GM12873 (cell line): Measurements from ENCODE around the gene PPP1R9A.

ENCODE experiments used
- TF ChIP-seq, protein P1 (sequence below): IDR thresholded peaks from 2 replicates; pipeline ENCODE4 v1.5.1; 2012; ENCODE audit warnings: low read depth, mild to moderate bottlenecking, moderate library complexity, low read length, control low read depth; ENCODE audit not compliant: insufficient read depth; ENCODE audit errors: missing control alignments

Gene PPP1R9A

DNA sequence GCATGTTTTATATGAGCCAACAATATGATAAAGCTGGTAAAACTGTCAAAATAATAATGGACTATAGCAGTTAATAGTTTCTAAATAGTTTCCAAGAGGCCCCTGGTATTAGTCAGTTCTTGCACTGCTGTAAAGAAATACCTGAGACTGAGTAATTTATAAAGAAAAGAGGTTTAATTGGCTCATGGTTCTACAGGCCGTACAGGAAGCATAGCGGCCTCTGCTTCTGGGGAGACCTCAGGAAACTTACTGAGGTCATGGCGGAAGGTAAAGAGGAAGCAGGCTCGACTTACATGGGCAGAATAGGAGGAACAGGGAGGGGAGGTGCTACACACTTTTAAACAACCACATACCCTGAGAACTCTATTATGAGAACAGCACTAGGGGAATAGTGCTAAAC is 104.6 kb downstream of the PPP1R9A start:
- TF ChIP-seq, protein P1, sequence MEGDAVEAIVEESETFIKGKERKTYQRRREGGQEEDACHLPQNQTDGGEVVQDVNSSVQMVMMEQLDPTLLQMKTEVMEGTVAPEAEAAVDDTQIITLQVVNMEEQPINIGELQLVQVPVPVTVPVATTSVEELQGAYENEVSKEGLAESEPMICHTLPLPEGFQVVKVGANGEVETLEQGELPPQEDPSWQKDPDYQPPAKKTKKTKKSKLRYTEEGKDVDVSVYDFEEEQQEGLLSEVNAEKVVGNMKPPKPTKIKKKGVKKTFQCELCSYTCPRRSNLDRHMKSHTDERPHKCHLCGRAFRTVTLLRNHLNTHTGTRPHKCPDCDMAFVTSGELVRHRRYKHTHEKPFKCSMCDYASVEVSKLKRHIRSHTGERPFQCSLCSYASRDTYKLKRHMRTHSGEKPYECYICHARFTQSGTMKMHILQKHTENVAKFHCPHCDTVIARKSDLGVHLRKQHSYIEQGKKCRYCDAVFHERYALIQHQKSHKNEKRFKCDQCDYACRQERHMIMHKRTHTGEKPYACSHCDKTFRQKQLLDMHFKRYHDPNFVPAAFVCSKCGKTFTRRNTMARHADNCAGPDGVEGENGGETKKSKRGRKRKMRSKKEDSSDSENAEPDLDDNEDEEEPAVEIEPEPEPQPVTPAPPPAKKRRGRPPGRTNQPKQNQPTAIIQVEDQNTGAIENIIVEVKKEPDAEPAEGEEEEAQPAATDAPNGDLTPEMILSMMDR = no peak

DNA sequence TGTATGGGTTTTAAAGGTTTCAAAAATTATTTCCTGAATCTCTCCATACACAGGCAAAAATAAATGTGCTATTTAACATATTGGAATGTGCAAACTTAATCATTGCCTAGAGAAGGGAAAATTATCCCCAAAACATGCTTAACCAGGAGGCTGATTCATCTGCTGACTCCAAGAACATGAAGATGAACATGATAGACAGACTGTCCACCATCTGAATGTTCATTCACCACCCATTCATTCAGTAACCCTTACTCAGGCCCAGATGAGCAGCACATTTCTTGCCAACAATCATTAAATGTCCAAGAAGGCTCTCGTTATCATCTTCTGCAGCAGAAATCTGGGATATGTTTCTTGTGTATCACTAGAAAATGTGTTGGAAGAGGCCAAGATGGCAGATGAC is 110.6 kb downstream of the PPP1R9A start:
- TF ChIP-seq, protein P1 = no peak

DNA sequence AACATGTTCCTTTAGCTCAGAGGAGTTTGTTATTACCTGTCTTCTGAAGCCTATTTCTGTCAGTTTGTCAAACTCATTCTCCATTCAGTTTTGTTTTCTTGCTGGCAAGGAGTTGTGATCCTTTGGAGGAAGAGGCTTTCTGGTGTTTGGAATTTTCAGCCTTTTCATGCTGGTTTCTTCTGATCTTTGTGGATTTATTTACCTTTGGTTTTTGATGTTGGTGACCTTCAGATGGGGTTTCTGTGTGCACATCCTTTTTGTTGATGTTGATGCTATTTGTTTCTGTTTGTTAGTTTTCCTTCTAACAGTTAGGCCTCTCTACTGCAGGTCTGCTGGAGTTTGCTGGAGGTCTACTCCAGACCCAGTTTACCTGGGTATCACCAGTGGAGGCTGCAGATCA is 118.6 kb downstream of the PPP1R9A start:
- TF ChIP-seq, protein P1 = no peak

DNA sequence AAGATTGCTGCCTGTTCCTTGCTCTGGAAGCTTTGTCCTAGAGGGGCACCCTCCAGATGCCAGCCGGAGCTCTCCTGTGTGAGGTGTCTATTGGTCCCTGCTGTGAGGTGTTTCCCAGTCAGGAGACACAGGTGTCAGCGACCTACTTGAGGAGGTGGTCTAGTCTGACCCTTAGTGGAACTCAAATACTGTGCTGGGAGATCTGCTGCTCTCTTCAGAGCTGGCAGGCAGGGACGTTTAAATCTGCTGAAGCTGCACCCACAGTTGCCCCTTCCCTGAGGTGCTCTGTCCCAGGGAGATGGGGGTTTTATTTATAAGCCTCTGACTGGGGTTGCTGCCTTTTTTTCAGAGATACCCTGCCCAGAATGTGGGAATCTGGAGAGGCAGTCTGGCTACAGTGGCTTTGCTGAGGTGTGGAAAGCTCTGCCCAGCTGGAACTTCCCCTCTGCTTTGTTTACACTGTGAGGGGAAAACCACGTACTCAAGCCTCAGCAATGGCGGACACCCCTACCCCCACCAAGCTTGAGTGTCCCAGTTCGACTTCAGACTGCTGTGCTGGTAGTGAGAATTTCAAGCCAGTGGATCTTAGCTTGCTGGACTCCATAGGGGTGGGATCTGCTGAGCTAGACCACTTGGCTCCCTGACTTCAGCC is 119.2 kb downstream of the PPP1R9A start:
- TF ChIP-seq, protein P1 = no peak

DNA sequence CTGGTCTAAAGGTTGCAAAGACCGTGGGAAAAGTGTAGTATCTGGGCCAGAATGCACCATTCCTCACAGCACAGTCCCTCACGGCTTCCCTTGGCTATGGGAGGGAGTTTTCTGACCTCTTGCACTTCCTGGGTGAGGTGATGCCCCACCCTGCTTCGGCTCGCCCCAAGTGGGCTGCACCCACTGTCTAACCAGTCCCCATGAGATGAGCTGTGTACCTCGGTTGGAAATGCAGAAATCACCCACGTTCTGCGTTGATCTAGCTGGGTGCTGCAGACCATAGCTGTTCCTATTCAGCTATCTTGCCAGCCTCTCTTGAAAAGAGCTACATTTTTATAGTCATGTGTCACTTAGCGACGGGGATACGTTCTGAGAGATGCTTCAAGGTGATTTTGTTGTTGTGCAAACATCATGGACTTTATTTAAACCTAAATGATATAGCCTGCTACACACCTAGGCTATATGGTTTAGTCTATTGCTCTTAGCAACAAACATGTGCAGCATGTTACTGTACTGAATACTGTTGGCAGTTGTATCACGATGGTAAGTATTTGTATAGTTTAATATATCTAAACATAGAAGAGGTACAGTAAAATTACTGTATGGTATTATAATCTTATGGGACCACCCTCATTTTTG is 120.0 kb downstream of the PPP1R9A start:
- TF ChIP-seq, protein P1 = no peak

DNA sequence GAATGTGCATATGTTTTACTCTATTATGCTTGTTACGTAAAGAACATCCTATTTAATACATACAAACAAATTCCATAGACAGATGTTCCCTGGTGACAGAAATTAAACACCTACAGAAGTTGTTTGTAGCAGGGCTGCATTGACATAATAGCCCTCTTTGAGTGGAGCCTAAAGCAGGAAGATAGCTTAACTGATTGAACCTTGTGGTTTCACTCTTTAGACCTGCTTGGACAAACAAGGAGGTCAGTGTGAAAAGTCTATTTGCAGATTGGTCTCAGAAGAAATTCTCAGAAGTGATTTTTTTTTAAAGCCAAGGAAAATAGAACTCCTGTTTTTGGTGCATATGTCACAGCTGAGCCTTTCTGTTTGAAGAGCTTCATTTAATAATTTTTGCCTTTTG is 121.3 kb downstream of the PPP1R9A start:
- TF ChIP-seq, protein P1 = no peak

DNA sequence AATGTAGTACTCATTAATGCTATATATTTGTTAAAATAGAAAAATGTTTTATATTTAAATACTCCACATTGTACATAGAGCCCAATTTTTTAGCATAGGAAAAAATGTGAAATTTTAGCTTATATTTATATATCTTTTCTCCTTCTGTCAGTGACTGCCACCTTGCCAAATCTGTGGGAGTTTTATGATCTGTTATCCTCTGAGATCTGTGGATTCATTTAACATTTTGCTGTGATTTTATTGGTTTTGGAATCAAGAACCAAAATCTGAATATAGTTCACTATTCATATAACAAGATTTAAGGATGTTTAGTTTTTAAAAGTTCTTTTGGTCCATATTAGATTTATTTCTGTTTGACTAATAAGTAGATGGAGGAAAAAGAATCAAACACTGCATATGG is 127.9 kb downstream of the PPP1R9A start:
- TF ChIP-seq, protein P1 = no peak
